ENCODE measurements around the gene FAM120B. TPM values are rescaled to one million over a fixed set of nuclear protein-coding genes. Genes with fewer than 3 reads are reported as not detected.

FAM120B gene
- polyA plus RNA-seq, 3 donors = 6.6 to 11.1 (median 10.1) TPM

- H3K27ac ChIP-seq (ENCODE audit: low read depth, low read length) = no peak overlapping the region
- WGBS, 3 donors = 46 to 88% (median 86%) methylated on average over 17 of the region's 17 CpGs
Observed at GRCh38 chr6:170269846-170270541, 36.6 kb upstream of the FAM120B start.

- WGBS, 3 donors = 87 to 94% (median 92%) methylated on average over 19 of the region's 19 CpGs
Observed at GRCh38 chr6:170270984-170271593, 35.5 kb upstream of the FAM120B start.

GRCh38 chr6:170271771-170272314 is 34.7 kb upstream of the FAM120B start:
- no peak overlapping the region for H3K27ac ChIP-seq (ENCODE audit: low read depth, low read length)
- WGBS, 3 donors = 48 to 59% (median 55%) methylated on average over 32 of the region's 32 CpGs

More at GRCh38 chr6:170270984-170271593, 35.5 kb upstream of the FAM120B start:
- no peak overlapping the region for H3K27ac ChIP-seq (ENCODE audit: low read depth, low read length)

GRCh38 chr6:170272341-170273065 is 34.1 kb upstream of the FAM120B start:
- WGBS, 3 donors = 56 to 80% (median 76%) methylated on average over 30 of the region's 30 CpGs
- no peak overlapping the region for H3K27ac ChIP-seq (ENCODE audit: low read depth, low read length)

GRCh38 chr6:170273191-170273590 is 33.4 kb upstream of the FAM120B start:
- WGBS, 3 donors = 94 to 97% (median 94%) methylated on average over 23 of the region's 23 CpGs
- H3K27ac ChIP-seq (ENCODE audit: low read depth, low read length) = no peak overlapping the region

- H3K27ac ChIP-seq (ENCODE audit: low read depth, low read length) = no peak overlapping the region
- WGBS, 3 donors = 76 to 80% (median 79%) methylated on average over 7 of the region's 7 CpGs
Observed at GRCh38 chr6:170273681-170274080, 32.9 kb upstream of the FAM120B start.

- WGBS, 3 donors = 69 to 88% (median 80%) methylated on average over 36 of the region's 36 CpGs
- H3K27ac ChIP-seq (ENCODE audit: low read depth, low read length) = no peak overlapping the region
Observed at GRCh38 chr6:170274713-170275560, 31.6 kb upstream of the FAM120B start.

GRCh38 chr6:170276369-170277057 is 30.0 kb upstream of the FAM120B start:
- WGBS, 3 donors = 39 to 70% (median 47%) methylated on average over 29 of the region's 29 CpGs
- no peak overlapping the region for H3K27ac ChIP-seq (ENCODE audit: low read depth, low read length)

- no peak overlapping the region for H3K27ac ChIP-seq (ENCODE audit: low read depth, low read length)
- 54 to 89% (median 68%) methylated on average over 8 of the region's 8 CpGs for WGBS, 3 donors
Observed at GRCh38 chr6:170277893-170278742, 28.4 kb upstream of the FAM120B start.

GRCh38 chr6:170278743-170279094 is 27.8 kb upstream of the FAM120B start:
- no peak overlapping the region for H3K27ac ChIP-seq (ENCODE audit: low read depth, low read length)
- 33 to 78% (median 41%) methylated on average over 9 of the region's 9 CpGs for WGBS, 3 donors

- WGBS, 3 donors = 75 to 88% (median 85%) methylated on average over 8 of the region's 8 CpGs
- H3K27ac ChIP-seq (ENCODE audit: low read depth, low read length) = no peak overlapping the region
Observed at GRCh38 chr6:170279426-170279825, 27.1 kb upstream of the FAM120B start.

- 22 to 57% (median 45%) methylated on average over 36 of the region's 36 CpGs for WGBS, 3 donors
- no peak overlapping the region for H3K27ac ChIP-seq (ENCODE audit: low read depth, low read length)
Observed at GRCh38 chr6:170279977-170280688, 26.4 kb upstream of the FAM120B start.

GRCh38 chr6:170280689-170281045 is 25.9 kb upstream of the FAM120B start:
- 35 to 60% (median 46%) methylated on average over 23 of the region's 23 CpGs for WGBS, 3 donors
- H3K27ac ChIP-seq (ENCODE audit: low read depth, low read length) = no peak overlapping the region

- WGBS, 3 donors = 89 to 94% (median 92%) methylated on average over 48 of the region's 48 CpGs
- H3K27ac ChIP-seq (ENCODE audit: low read depth, low read length) = no peak overlapping the region
Observed at GRCh38 chr6:170281331-170282292, 24.9 kb upstream of the FAM120B start.

- 93 to 95% (median 95%) methylated on average over 28 of the region's 28 CpGs for WGBS, 3 donors
- no peak overlapping the region for H3K27ac ChIP-seq (ENCODE audit: low read depth, low read length)
Observed at GRCh38 chr6:170282512-170283158, 23.9 kb upstream of the FAM120B start.

All from adipose tissue (tissue), 3 donors.